ENCODE measurements around the gene FAAP100.

GRCh38 chr17:81491181-81491581, 61.0 kb downstream of the FAAP100 start:
- no peak for TF ChIP-seq CTCF (IDR thresholded peaks at IDR 0.05)
- TF ChIP-seq POLR2A (IDR thresholded peaks at IDR 0.05), result no peak

Measured in body of pancreas (tissue), 4 donors.